ENCODE results near the gene COL4A1.

Gene COL4A1

GRCh38 chr13:110208116-110208515 lies 98.8 kb downstream of the COL4A1 start:
- H3K4me2 ChIP-seq = no peak overlapping the region
- TF ChIP-seq CTCF (conservative IDR thresholded peaks at IDR 0.05; ENCODE audit: low read depth, low read length) = no peak
- no peaks in the 10 kb centered on the region for H3K79me2 ChIP-seq (ENCODE audit: insufficient read depth, low read depth)
- no peaks in the 10 kb centered on the region for H3K27me3 ChIP-seq (ENCODE audit: insufficient read depth, low read depth)
- H3K4me1 ChIP-seq (ENCODE audit: low read depth, poor library complexity, severe bottlenecking) = no peaks in the 10 kb centered on the region
- H4K20me1 ChIP-seq (ENCODE audit: insufficient read depth) = no peaks in the 10 kb centered on the region
- no peak overlapping the region for H3K27ac ChIP-seq
- H3K9ac ChIP-seq = no peak overlapping the region
- no peak overlapping the region for H3K4me3 ChIP-seq (IDR thresholded peaks at IDR 0.05; ENCODE audit: insufficient read depth, low read depth, low read length)
- H2AFZ ChIP-seq (ENCODE audit: low read depth) = no peak overlapping the region
- H3K36me3 ChIP-seq (ENCODE audit: insufficient read depth) = no peaks in the 10 kb centered on the region

GRCh38 chr13:110206996-110207395 lies 100.0 kb downstream of the COL4A1 start:
- H4K20me1 ChIP-seq (ENCODE audit: insufficient read depth) = no peaks in the 10 kb centered on the region
- no peak overlapping the region for H3K4me3 ChIP-seq (IDR thresholded peaks at IDR 0.05; ENCODE audit: insufficient read depth, low read depth, low read length)
- no peak overlapping the region for H2AFZ ChIP-seq (ENCODE audit: low read depth)
- no peaks in the 10 kb centered on the region for H3K36me3 ChIP-seq (ENCODE audit: insufficient read depth)
- H3K27me3 ChIP-seq (ENCODE audit: insufficient read depth, low read depth) = no peaks in the 10 kb centered on the region
- no peak overlapping the region for H3K27ac ChIP-seq
- no peak overlapping the region for H3K4me2 ChIP-seq
- no peak overlapping the region for H3K9ac ChIP-seq
- H3K79me2 ChIP-seq (ENCODE audit: insufficient read depth, low read depth) = no peaks in the 10 kb centered on the region
- TF ChIP-seq CTCF (conservative IDR thresholded peaks at IDR 0.05; ENCODE audit: low read depth, low read length) = no peak
- no peaks in the 10 kb centered on the region for H3K4me1 ChIP-seq (ENCODE audit: low read depth, poor library complexity, severe bottlenecking)

GRCh38 chr13:110206185-110206584 lies 100.8 kb downstream of the COL4A1 start:
- H3K9ac ChIP-seq = no peak overlapping the region

GRCh38 chr13:110201114-110201513 lies 105.8 kb downstream of the COL4A1 start:
- no peak overlapping the region for H3K4me3 ChIP-seq (IDR thresholded peaks at IDR 0.05; ENCODE audit: insufficient read depth, low read depth, low read length)
- H3K4me1 ChIP-seq (ENCODE audit: low read depth, poor library complexity, severe bottlenecking) = no peaks in the 10 kb centered on the region
- no peak overlapping the region for H3K27ac ChIP-seq
- no peaks in the 10 kb centered on the region for H4K20me1 ChIP-seq (ENCODE audit: insufficient read depth)
- H3K9ac ChIP-seq = no peak overlapping the region
- H3K79me2 ChIP-seq (ENCODE audit: insufficient read depth, low read depth) = no peaks in the 10 kb centered on the region
- no peaks in the 10 kb centered on the region for H3K36me3 ChIP-seq (ENCODE audit: insufficient read depth)
- H2AFZ ChIP-seq (ENCODE audit: low read depth) = no peak overlapping the region
- H3K27me3 ChIP-seq (ENCODE audit: insufficient read depth, low read depth) = no peaks in the 10 kb centered on the region
- no peak for TF ChIP-seq CTCF (conservative IDR thresholded peaks at IDR 0.05; ENCODE audit: low read depth, low read length)
- no peak overlapping the region for H3K4me2 ChIP-seq

More at GRCh38 chr13:110206185-110206584, 100.8 kb downstream of the COL4A1 start:
- H3K27ac ChIP-seq = no peak overlapping the region
- no peaks in the 10 kb centered on the region for H3K79me2 ChIP-seq (ENCODE audit: insufficient read depth, low read depth)
- H3K36me3 ChIP-seq (ENCODE audit: insufficient read depth) = no peaks in the 10 kb centered on the region
- H3K4me2 ChIP-seq = no peak overlapping the region
- TF ChIP-seq CTCF (conservative IDR thresholded peaks at IDR 0.05; ENCODE audit: low read depth, low read length) = no peak
- no peaks in the 10 kb centered on the region for H4K20me1 ChIP-seq (ENCODE audit: insufficient read depth)
- no peaks in the 10 kb centered on the region for H3K4me1 ChIP-seq (ENCODE audit: low read depth, poor library complexity, severe bottlenecking)
- H3K4me3 ChIP-seq (IDR thresholded peaks at IDR 0.05; ENCODE audit: insufficient read depth, low read depth, low read length) = no peak overlapping the region
- no peak overlapping the region for H2AFZ ChIP-seq (ENCODE audit: low read depth)
- H3K27me3 ChIP-seq (ENCODE audit: insufficient read depth, low read depth) = no peaks in the 10 kb centered on the region
